Stimulated activated effector memory CD8-positive, alpha-beta T cell treated with anti-CD3 and anti-CD28 coated beads, Interleukin-12 subunit alpha, Interleukin-12 subunit beta, amount 100 ng/mL, for 72 hours (primary cell): ENCODE measurements around the gene SPOP.
"Not testable (repeated sequence)": the region's sequence is repeated elsewhere in the genome, so short reads cannot be mapped to it uniquely, and the experiment has no call there.

Source experiments
- ATAC-seq: fragments of 150-1000 bp; cut with Tn5 transposase; 2 replicates; pipeline ENCODE4 v1.10.0; 2021
- DNase-seq, 2 donors: peaks; one replicate each; pipeline ENCODE4 v3.0.0; 2021 to 2022; ENCODE audit warnings: low spot score in 2 of 2
- H3K27ac Mint-ChIP-seq: one replicate; pipeline ENCODE4 v1.8.0; 2022; ENCODE audit warnings: mild to moderate bottlenecking, mixed read lengths
- H3K36me3 Mint-ChIP-seq: one replicate; pipeline ENCODE4 v1.8.0; 2022; ENCODE audit warnings: mild to moderate bottlenecking, mixed read lengths
- H3K4me1 Mint-ChIP-seq: one replicate; pipeline ENCODE4 v1.8.0; 2022; ENCODE audit warnings: mixed read lengths
- H3K4me3 Mint-ChIP-seq: one replicate; pipeline ENCODE4 v1.8.0; 2022; ENCODE audit warnings: mild to moderate bottlenecking, mixed read lengths
- H3K9me3 Mint-ChIP-seq: one replicate; pipeline ENCODE4 v1.8.0; 2022; ENCODE audit warnings: mixed read lengths

The SPOP gene

DNA sequence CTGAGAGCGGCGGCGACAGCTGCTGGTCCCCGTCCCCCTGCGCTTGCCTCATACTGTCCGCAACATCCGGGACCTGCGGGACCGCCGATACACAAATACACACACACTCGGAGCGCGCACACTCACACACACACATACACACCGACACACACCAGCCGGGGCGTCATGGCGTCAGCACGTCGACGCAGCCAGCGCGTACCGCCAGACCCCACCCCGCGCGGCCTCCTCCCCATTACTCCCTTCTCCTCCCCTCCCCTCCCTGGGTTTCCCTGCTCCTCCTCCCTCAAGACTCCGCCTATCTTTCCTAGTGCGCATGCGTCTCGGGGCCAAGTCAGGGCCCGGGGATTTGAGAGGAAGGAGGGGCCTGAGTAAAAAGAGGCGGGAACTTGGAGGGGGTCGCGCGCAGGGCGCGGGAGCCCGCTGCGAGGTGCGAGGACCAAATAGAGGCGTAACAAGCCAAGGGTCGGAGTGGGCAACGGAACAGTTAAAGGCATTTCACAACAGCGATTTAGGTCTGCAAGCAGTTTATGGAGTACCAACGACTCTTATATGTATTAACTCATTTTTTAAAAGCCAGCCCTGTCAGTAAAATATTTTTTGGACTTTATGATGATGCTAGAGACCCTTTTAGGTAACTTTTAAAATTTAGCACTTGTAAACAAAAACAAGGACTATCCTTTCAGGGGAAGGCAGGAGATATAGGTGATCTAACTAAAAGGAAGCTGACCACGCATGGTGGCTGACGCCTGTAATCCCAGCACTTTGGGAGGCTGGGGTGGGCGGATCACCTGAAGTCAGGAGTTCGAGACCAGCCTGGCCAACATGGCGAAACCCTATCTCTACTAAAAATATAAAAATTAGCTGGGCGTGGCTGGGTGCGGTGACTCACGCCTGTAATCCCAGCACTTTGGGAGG lies at the start of gene SPOP:
TSS of gene SPOP (minus strand) at position 165 of the 915 bp plus-strand sequence. CDS start 55,287 bp downstream, outside the sequence.
- Mint-ChIP-seq H3K27ac (peak within 1 kb of the TSS; percentile 98), H3K36me3 (peaks cover 46% of the 10 kb centered on the region), H3K9me3 (no peaks in the 10 kb centered on the region), H3K4me1 (peaks cover 43% of the 10 kb centered on the region), H3K4me3 (peak within 1 kb of the TSS; percentile 94)
- DNase-seq (peak; percentile 94 to 100), ATAC-seq (peak; percentile 97)

DNA sequence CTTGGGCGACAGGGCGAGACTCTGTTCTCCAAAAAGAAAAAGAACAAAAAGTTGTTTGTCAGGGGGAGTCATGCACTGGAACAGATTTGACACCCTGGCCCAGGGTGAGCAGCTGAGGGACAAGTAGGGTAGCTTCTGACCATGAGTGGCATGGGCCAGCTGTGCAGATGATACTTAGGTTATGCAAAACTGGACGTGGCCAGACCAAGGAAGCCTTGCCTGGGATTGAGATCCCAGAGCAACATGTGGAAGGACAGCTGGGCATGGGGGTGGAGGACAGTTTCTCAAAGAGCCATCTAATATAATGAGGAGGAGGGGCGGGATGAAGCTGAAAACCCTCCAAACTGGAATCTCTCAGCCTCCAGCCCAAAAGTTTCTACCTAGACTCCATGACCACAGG lies 49.5 kb upstream of the SPOP start:
- Mint-ChIP-seq H3K4me1 (peaks cover 66% of the 10 kb centered on the region), H3K36me3 (peaks cover 55% of the 10 kb centered on the region), H3K27ac (peak overlapping the region; percentile 71), H3K9me3 (peaks cover 3% of the 10 kb centered on the region), H3K4me3 (no peak overlapping the region)
- ATAC-seq (no peak), DNase-seq (no peak)

DNA sequence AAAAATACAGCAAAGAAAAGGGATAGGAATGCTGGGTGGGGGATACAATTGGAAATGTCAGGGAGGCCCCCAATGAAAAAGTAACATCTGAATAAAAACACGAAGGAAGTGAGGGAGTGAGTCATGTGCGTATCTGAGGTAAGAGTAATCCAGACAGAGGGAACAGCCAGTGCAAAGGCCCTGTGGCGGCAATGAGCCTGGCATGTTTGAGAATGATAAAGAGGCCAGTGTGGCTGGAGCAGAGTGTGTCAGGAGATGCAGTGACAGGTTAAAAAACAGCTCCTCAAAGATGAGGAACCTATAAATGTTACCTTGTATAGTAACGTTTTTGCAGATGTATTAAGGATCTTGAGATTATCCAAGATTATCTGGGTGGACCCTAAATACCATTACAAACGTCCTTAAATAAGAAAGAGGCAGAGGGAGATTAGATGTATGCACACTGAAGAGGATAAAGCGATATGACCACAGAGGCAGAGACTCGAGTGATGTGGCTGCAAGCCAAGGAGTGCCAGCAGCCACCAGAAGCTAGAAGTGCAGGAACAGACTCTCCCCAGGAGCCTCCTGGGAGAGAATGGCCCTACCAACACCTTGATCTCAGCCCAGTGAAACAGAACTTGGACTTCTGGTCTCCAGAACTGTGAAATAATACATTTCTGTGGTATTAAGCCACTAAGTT lies 47.7 kb upstream of the SPOP start:
- peaks cover 56% of the 10 kb centered on the region for H3K36me3 Mint-ChIP-seq
- peak overlapping the region; percentile 72 for H3K27ac Mint-ChIP-seq
- no peak overlapping the region for H3K4me3 Mint-ChIP-seq
- peaks cover 3% of the 10 kb centered on the region for H3K9me3 Mint-ChIP-seq
- H3K4me1 Mint-ChIP-seq: peaks cover 57% of the 10 kb centered on the region
- ATAC-seq (no peak), DNase-seq (no peak)

DNA sequence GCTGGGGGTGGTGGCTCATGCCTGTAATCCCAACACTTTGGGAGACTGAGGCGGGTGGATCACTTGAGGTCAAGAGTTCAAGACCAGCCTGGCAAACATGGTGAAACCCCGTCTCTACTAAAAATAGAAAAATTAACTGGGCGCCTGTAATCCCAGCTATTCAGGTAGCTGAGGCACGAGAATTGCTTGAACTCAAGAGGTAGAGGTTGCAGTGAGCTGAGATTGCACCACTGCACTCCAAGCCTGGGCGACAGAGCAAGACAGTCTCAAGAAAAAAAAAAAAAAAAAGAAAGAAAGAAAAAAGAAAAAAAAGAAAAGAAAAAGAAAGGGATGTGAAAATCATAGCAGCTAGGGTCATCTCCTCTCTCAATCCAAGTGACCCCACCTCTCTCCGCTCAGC lies 46.7 kb upstream of the SPOP start:
- peaks cover 67% of the 10 kb centered on the region for H3K36me3 Mint-ChIP-seq
- not testable (repeated sequence) for ATAC-seq

DNA sequence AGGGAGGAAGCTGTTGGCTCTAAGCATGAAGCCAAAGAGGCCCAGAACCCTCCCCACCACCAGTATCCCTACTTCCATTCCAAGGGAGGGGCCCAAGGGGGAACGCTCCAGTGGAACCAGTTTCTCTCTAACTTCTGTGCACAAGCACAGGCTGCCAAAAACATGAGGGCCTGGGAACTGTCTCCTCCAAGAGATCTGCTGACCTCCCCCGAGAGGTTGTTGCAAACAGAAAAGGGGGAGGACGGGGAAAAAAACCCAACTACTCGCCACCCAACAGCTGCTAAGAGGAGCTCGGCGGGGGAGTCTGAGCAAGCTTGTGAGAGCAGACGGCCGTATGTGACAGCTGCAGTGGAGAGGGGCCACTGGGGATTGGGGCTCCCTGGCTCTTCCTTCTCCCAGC lies 45.5 kb upstream of the SPOP start:
- Mint-ChIP-seq H3K36me3 (peaks cover 78% of the 10 kb centered on the region), H3K4me3 (no peak overlapping the region), H3K9me3 (peaks cover 3% of the 10 kb centered on the region), H3K4me1 (peaks cover 36% of the 10 kb centered on the region), H3K27ac (peak overlapping the region; percentile 72)
- ATAC-seq (no peak), DNase-seq (no peak)

More for the DNA sequence above, 46.7 kb upstream of the SPOP start:
- Mint-ChIP-seq H3K27ac (peak overlapping the region; percentile 72), H3K4me1 (peaks cover 47% of the 10 kb centered on the region)
- not testable (repeated sequence) for H3K4me3 Mint-ChIP-seq, H3K9me3 Mint-ChIP-seq, DNase-seq

DNA sequence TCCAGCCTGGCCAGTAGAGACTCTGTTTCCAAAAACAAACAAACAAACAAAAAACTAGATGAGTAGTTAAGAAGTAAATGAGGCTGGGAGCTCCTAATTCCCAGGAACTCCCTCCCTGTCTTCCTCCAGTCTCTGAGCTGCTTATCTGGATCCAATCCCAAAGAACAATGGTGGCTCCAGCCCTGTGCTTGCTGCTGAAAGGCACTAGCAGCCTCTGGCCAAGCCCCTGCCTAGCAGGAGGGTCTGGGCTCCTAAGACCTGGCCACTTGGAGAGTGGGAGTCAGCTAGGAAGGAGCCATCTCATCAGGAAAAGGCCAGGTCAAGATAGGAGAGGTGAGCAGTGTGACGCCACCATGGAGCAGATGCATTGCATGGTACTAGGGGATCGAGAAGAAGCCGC lies 44.2 kb upstream of the SPOP start:
- ATAC-seq (no peak), DNase-seq (no peak)
- H3K27ac Mint-ChIP-seq: peak overlapping the region; percentile 72
- H3K36me3 Mint-ChIP-seq: peaks cover 88% of the 10 kb centered on the region
- no peak overlapping the region for H3K4me3 Mint-ChIP-seq
- H3K4me1 Mint-ChIP-seq: peaks cover 40% of the 10 kb centered on the region
- H3K9me3 Mint-ChIP-seq: peaks cover 3% of the 10 kb centered on the region

DNA sequence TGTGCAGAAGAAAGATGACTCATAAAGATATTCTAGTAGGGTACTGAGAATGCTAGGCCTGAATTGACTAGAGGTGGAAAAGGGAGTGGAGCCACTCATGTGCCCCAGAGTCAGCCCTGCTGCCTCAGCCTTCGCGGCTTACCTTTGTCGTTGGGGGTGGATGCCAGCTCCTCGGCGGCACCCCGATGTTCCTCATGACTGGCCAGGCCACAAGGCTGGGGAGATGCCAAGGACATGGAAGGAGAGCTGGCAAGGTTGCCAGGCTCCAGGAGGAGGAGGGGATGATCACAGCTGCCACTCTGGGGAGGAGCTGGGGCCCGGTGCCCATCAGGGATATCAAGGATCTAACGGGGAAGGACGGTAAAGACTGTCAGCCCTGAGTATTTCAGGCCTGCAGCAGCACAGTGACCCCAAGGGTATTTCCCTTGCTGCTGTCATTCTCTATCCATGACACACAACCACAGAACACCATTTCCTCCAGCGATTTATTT lies 39.5 kb upstream of the SPOP start:
- peak overlapping the region; percentile 99 for H3K27ac Mint-ChIP-seq
- peaks cover 48% of the 10 kb centered on the region for H3K4me1 Mint-ChIP-seq
- DNase-seq (peak; percentile 31 to 73), ATAC-seq (peak; percentile 87)
- peak overlapping the region; percentile 74 for H3K4me3 Mint-ChIP-seq
- peaks cover 98% of the 10 kb centered on the region for H3K36me3 Mint-ChIP-seq
- H3K9me3 Mint-ChIP-seq: no peaks in the 10 kb centered on the region

DNA sequence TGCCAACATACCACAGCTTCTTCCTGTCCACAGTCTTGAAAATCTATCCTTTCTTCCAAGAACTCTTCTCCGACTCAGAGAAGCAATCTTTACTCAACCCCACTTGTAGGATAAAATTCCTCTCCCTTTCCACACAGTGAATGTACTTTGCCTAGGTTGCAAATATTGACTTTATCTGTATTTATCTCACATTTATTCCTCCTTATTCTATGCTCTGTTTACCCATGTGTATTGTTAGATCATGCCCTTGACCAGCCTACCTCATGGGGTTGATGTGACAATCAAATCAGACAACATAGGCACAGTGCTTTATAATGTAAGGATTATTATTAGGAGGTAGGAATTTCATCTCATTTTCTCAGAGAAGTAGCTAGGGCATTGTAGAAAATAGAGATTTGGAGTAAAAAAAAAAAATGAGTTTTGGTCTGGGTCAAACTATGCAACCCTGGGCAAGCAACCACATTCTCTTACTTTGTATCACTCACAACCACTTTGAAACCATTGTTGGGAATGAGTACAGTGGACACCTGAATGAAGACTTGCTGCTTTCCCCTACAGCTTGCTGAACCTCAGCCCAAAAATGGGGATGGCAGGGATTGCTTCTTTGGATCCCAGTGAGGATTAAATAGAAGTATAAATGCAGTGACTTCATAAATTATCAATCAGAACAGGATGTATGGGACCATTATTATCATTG lies 38.9 kb upstream of the SPOP start:
- Mint-ChIP-seq H3K4me1 (peaks cover 48% of the 10 kb centered on the region), H3K9me3 (no peaks in the 10 kb centered on the region), H3K4me3 (peak overlapping the region; percentile 74), H3K27ac (peak overlapping the region; percentile 99), H3K36me3 (peaks cover 98% of the 10 kb centered on the region)
- peak in 1 of 2 donors; percentile 69 for DNase-seq
- peak; percentile 38 for ATAC-seq

DNA sequence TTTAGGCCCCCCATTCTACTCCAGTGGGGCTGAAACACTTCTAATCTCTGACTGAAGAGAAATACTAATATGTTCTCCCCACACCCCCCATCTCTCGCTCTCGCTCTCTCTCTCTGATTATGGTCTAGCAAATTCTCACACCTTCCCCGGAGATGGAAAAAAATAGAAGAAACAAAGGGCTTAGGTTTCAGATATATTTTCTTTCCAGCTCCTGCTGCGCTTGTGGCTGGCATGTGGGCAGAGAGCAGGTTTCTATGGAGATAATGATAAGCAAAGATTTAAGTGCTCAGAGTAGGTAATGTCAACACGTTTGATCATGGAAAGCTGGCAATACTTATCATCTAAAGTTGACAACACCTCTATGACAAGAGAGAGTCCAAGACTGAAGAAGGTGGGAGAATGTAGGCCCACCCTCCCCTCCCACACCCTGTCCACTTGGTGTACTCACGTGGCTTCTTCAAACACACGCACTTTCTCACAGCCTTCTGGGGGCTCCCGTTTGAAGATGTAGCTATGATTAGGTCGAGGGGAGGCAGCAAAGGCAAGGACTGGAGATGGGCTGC lies 37.9 kb upstream of the SPOP start:
- ATAC-seq: peak; percentile 34
- peaks cover 98% of the 10 kb centered on the region for H3K36me3 Mint-ChIP-seq
- peak overlapping the region; percentile 99 for H3K27ac Mint-ChIP-seq
- DNase-seq: peak in 1 of 2 donors; percentile 74
- peaks cover 56% of the 10 kb centered on the region for H3K4me1 Mint-ChIP-seq
- peak overlapping the region; percentile 74 for H3K4me3 Mint-ChIP-seq
- H3K9me3 Mint-ChIP-seq: no peaks in the 10 kb centered on the region

DNA sequence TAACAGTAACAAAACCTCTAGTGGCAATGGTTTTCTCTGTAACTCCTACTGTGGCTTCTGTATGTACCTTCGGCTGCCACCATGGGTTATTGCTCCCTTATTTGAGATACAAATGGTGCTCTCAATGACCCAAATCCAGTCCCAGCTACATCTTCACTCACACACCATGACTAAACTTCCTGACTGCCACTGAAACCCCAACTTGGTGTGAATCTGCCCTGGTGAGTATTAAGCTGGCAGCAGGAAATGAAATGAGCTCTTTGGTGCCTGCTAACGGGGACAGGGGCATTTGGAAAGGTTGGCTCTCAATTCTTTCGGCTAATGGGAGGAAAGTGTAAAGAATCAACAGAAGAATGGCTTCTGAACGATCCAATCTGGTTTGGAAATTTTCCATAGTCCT lies 37.3 kb upstream of the SPOP start:
- H3K4me1 Mint-ChIP-seq: peaks cover 60% of the 10 kb centered on the region
- no peaks in the 10 kb centered on the region for H3K9me3 Mint-ChIP-seq
- DNase-seq (peak; percentile 36 to 75), ATAC-seq (peak; percentile 84)
- peak overlapping the region; percentile 99 for H3K27ac Mint-ChIP-seq
- H3K36me3 Mint-ChIP-seq: peaks cover 94% of the 10 kb centered on the region
- H3K4me3 Mint-ChIP-seq: peak overlapping the region; percentile 74

DNA sequence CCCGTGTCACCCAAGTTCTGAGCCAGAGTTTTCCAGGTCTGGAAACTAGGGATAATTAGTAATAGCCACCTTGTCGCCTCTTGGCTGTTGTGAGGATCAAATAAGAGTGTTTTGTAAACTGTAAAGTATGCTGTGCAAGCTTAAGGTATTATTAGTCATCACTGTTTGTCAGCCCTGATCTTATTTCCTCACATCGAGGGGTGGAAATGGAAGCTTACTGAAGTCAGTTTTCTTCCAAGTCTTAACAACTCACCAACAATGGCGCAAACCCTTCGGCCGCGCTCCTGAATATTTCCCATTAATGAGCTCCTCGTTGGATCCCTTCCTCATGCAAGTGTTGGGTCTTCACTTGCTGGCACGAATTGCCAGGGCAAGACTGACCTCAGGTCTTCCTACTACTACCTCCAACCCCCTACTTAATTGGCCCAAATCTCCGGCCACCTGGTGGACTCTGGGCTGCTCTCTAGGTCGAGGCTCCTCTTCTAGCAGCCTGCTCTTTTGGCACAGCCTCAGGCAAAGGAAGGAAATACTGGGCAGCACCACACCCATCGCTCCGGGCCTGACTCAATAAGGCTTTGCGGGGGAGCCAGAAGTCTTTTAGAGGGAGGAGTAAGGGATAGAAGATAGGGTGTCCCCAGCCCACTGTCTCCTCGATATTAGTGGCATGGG lies 30.8 kb upstream of the SPOP start:
- Mint-ChIP-seq H3K4me3 (peak overlapping the region; percentile 91), H3K27ac (peak overlapping the region; percentile 99), H3K9me3 (no peaks in the 10 kb centered on the region), H3K36me3 (peaks cover 77% of the 10 kb centered on the region), H3K4me1 (peaks cover 66% of the 10 kb centered on the region)
- DNase-seq (peak in 1 of 2 donors; percentile 57), ATAC-seq (peak; percentile 40)

DNA sequence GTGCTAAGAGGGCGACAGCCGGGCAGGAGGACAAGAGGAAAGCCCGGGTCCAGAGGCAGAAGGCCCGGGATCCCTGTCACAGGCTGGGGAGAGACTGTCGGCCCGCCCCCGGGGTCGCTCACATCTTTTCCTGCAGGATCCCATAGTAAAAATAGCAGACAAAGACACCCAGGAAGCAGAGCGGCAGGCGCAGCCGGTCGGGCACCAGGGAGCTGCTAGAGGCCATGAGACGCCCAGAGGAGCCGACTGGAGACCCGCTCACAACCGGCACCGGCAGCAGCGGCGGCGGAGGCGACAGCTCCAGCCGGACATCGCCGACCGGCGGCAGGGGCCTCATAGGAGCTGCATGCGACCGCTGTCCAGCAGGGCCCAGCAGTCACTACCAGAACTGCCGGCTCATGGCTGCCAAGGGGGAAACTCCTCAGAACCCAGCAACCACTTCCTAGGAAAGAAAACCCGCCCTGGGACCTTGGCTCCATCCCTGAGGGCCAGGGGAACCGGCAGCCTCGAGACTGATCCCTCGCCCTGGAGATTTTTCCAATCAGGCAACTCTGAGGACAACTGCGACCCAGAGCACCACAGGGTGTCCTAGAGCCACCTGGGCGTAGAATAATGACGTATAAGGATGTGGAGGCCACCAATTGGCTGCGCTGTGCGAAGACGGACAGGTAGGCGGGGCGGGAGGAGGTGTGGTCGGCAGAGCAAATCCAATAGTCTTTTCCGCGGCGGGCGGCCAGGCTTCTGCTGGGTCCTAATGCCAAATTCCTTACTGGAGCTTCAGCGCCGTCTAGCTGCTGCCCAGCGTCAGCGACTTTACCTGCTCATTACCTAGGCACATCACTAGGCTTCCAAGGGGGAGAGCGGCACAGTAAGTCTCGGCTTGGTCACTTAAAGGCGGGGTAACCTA lies 30.0 kb upstream of the SPOP start, which contains the start of gene SLC35B1:
TSS of gene SLC35B1 (minus strand) at position 357 of the 907 bp plus-strand sequence. CDS start at position 226, 131 bp downstream.
- peak within 1 kb of the TSS; percentile 99 for H3K27ac Mint-ChIP-seq
- DNase-seq (peak; percentile 86 to 96), ATAC-seq (peak; percentile 98)
- H3K4me1 Mint-ChIP-seq: peaks cover 65% of the 10 kb centered on the region
- H3K36me3 Mint-ChIP-seq: peaks cover 77% of the 10 kb centered on the region
- H3K9me3 Mint-ChIP-seq: no peaks in the 10 kb centered on the region
- H3K4me3 Mint-ChIP-seq: peak within 1 kb of the TSS; percentile 91

DNA sequence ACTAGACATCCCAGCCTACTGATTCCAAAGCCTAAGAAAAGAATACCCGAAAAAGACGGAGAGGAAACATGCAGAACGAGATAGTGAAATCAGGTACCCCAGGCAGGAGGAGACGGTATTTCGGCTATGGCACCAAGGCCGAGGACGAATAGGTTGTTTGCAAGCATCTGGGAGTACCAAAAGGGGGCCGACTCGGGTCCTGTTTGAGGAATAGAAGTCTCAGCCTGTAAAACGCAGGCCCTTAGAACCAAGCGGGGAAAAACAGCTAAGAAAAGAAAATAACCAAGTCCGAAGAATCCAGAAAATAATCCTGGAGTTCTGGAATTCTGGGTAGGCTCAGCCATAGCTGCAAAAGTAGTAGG lies 29.3 kb upstream of the SPOP start:
- peak overlapping the region; percentile 99 for H3K27ac Mint-ChIP-seq
- DNase-seq (no peak), ATAC-seq (no peak)
- peaks cover 77% of the 10 kb centered on the region for H3K36me3 Mint-ChIP-seq
- H3K4me3 Mint-ChIP-seq: peak overlapping the region; percentile 91
- H3K9me3 Mint-ChIP-seq: no peaks in the 10 kb centered on the region
- peaks cover 65% of the 10 kb centered on the region for H3K4me1 Mint-ChIP-seq
